HCT116 (cell line): Measurements from ENCODE around the gene RBP4. TPM values are rescaled to one million over a fixed set of nuclear protein-coding genes. Genes with fewer than 3 reads are reported as not detected.

ENCODE experiments used
- ATAC-seq: fragments of 200-7000 bp; cut with Tn5 transposase; 2 replicates; pipeline ENCODE4 v1.9.1; 2020; ENCODE audit warnings: mild to moderate bottlenecking, moderate library complexity
- BruUV-seq: library from RNA; stranded (reverse); fragments of 400-500 nt; replicated peaks from 2 replicates; lab custom pipeline; 2021; lab: Mats Ljungman, UMichigan
- CTCF ChIA-PET: fragments of 300-600 bp; sonication (Branson Sonifier 250); formaldehyde crosslinking; loops from one replicate; lab custom pipeline; 2021; ENCODE audit warnings: antibody characterized with exemption; lab: Charles Lee
- POLR2A ChIA-PET: fragments of 300-600, 350-600 bp; sonication (Branson Sonifier 250); formaldehyde crosslinking; loops from one replicate; lab custom pipeline; 2021; ENCODE audit warnings: antibody characterized with exemption; lab: Charles Lee
- RAD21 ChIA-PET, 2 experiments: fragments of 300-600 bp; sonication (Branson Sonifier 250); formaldehyde crosslinking; loops; one replicate each; lab custom pipeline; 2023; ENCODE audit warnings: low total read pairs in 2 of 2; ENCODE audit not compliant: uncharacterized antibody in 2 of 2, unreplicated experiment in 2 of 2, low non-redundant PET in 1 of 2; lab: Charles Lee
- DNase-seq: peaks from one replicate; pipeline ENCODE4 v3.0.0-alpha.2; 2010; ENCODE audit warnings: low read depth, low spot score
- H2AFZ ChIP-seq: fragments of 200-600 bp; shearing (Covaris generic), sonication (generic); 2 replicates; pipeline ENCODE4 v1.6.1; 2017; ENCODE audit warnings: low read depth, mixed run types, mixed read lengths, antibody characterized with exemption, low read length; ENCODE audit not compliant: poor library complexity, severe bottlenecking
- H3K27ac ChIP-seq: 2 replicates; pipeline ENCODE4 v1.5.1; 2012; ENCODE audit warnings: low read depth, low read length
- H3K27me3 ChIP-seq: fragments of 200-600 bp; sonication (generic); 2 replicates; pipeline ENCODE4 v1.6.1; 2016; ENCODE audit warnings: mixed run types, low read length, mixed read lengths; ENCODE audit not compliant: insufficient read depth
- H3K36me3 ChIP-seq, 2 experiments: fragments of 200-500 bp in 1 of 2; fragments of 200-600 bp in 1 of 2; sonication (Bioruptor generic) in 1 of 2; sonication (generic) in 1 of 2; 2 replicates each; pipeline versions ENCODE4 v1.5.1 to v1.6.1; 2014 to 2016; ENCODE audit warnings: low read length in 2 of 2, inconsistent platforms in 1 of 2, mixed read lengths in 1 of 2, mixed run types in 1 of 2; ENCODE audit not compliant: insufficient read depth in 2 of 2, control insufficient read depth in 1 of 2
- H3K4me1 ChIP-seq, 2 experiments: fragments of 200-600 bp in 1 of 2; sonication (generic) in 1 of 2; 2 replicates each; pipeline versions ENCODE4 v1.5.1 to v1.6.1; 2012 to 2017; ENCODE audit warnings: low read length in 2 of 2, inconsistent platforms in 1 of 2, mild to moderate bottlenecking in 1 of 2, mixed read lengths in 1 of 2, mixed run types in 1 of 2, moderate library complexity in 1 of 2; ENCODE audit not compliant: insufficient read depth in 2 of 2, control insufficient read depth in 1 of 2
- H3K4me2 ChIP-seq: fragments of 200-600 bp; sonication (generic); 2 replicates; pipeline ENCODE4 v1.6.1; 2017; ENCODE audit warnings: mixed run types, low read length, mixed read lengths
- H3K4me3 ChIP-seq, 2 experiments: fragments of 200-600 bp in 1 of 2; sonication (generic) in 1 of 2; replicated peaks in 1 of 2; 2 replicates each; pipeline ENCODE4 v1.5.1; 2011 to 2016; ENCODE audit warnings: low read length in 2 of 2, control low read depth in 1 of 2, low read depth in 1 of 2, mild to moderate bottlenecking in 1 of 2, mixed read lengths in 1 of 2, mixed run types in 1 of 2
- H3K79me2 ChIP-seq: fragments of 200-600 bp; sonication (generic); 2 replicates; pipeline ENCODE4 v1.6.1; 2017; ENCODE audit warnings: mild to moderate bottlenecking, mixed run types, low read length, moderate library complexity, mixed read lengths; ENCODE audit not compliant: insufficient read depth
- H3K9ac ChIP-seq: fragments of 200-600 bp; sonication (generic); 2 replicates; pipeline ENCODE4 v1.6.1; 2016; ENCODE audit warnings: low read length, mixed read lengths
- H3K9me2 ChIP-seq: fragments of 200-600 bp; sonication (generic), shearing (Covaris generic); 2 replicates; pipeline ENCODE4 v1.6.1; 2017; ENCODE audit warnings: mixed run types, mild to moderate bottlenecking, moderate library complexity; ENCODE audit not compliant: insufficient read depth
- H3K9me3 ChIP-seq, 2 experiments: fragments of 200-500 bp in 1 of 2; fragments of 200-600 bp in 1 of 2; sonication (Bioruptor generic) in 1 of 2; sonication (generic) in 1 of 2; 2 replicates each; pipeline ENCODE4 v1.6.1; 2014 to 2017; ENCODE audit warnings: low read length in 2 of 2, mixed read lengths in 2 of 2, inconsistent platforms in 1 of 2, low read depth in 1 of 2, mild to moderate bottlenecking in 1 of 2, mixed run types in 1 of 2, moderate library complexity in 1 of 2; ENCODE audit not compliant: control insufficient read depth in 1 of 2, insufficient read depth in 1 of 2
- H4K20me1 ChIP-seq: fragments of 200-600 bp; sonication (generic), shearing (Covaris generic); 2 replicates; pipeline ENCODE4 v1.6.1; 2017; ENCODE audit warnings: mixed run types, mild to moderate bottlenecking, moderate library complexity; ENCODE audit not compliant: insufficient read depth
- CBX3 ChIP-seq: IDR thresholded peaks from 2 replicates; pipeline ENCODE4 v1.6.1; 2012; ENCODE audit warnings: low read depth
- CEBPB ChIP-seq: IDR thresholded peaks from 2 replicates; pipeline ENCODE4 v1.6.1; 2012; ENCODE audit warnings: low read depth
- EGR1 ChIP-seq: IDR thresholded peaks from 2 replicates; pipeline ENCODE4 v1.6.1; 2012; ENCODE audit warnings: low read depth
- SIN3A ChIP-seq: IDR thresholded peaks from 2 replicates; pipeline ENCODE4 v1.6.1; 2012; ENCODE audit warnings: low read depth
- intact Hi-C: fragments of 100-400 bp; cut with micrococcal nuclease; formaldehyde crosslinking; loops from 2 replicates; pipeline ENCODE4 v1.10.0; 2022
- total RNA-seq: library from RNA; stranded (reverse); gene quantifications from one replicate; pipeline ENCODE4 v1.2.1, GENCODE V29; 2021; ENCODE audit not compliant: unreplicated experiment
- TF ChIP-seq, protein P1 (sequence below): IDR thresholded peaks from 2 replicates; pipeline ENCODE4 v1.6.1; 2011; ENCODE audit warnings: mild to moderate bottlenecking, low read length, moderate library complexity; ENCODE audit not compliant: insufficient replicate concordance; ENCODE audit errors: extremely low read depth
- TF ChIP-seq, protein P2 (sequence below), 3 experiments: fragments of 200-600 bp in 1 of 3; sonication (generic) in 1 of 3; IDR thresholded peaks in 2 of 3; conservative IDR thresholded peaks in 1 of 3; 2 replicates each; pipeline ENCODE4 v1.5.1; 2012 to 2017; ENCODE audit warnings: low read depth in 2 of 3, low read length in 2 of 3, antibody characterized with exemption in 1 of 3, borderline replicate concordance in 1 of 3, control low read depth in 1 of 3, mild to moderate bottlenecking in 1 of 3, mixed read lengths in 1 of 3, mixed run types in 1 of 3, moderate library complexity in 1 of 3; ENCODE audit not compliant: insufficient read depth in 1 of 3

RBP4 gene
- total RNA-seq, 1 experiment from 2014 or later: 2.4 TPM

- H3K4me2 ChIP-seq: no peak overlapping the region
- no peaks in the 10 kb centered on the region for H3K9me2 ChIP-seq
- ChIA-PET POLR2A (no interaction called here), CTCF (interaction anchor here (1.2 kb wide), 1 partner anchor 18 kb away, joined by 3 read pairs; no protein-coding TSS in a partner anchor), RAD21 (no interaction called here)
- no peak overlapping the region for H3K9ac ChIP-seq
- H3K27me3 ChIP-seq: no peaks in the 10 kb centered on the region
- no peak overlapping the region for H3K27ac ChIP-seq
- TF ChIP-seq, protein P1, sequence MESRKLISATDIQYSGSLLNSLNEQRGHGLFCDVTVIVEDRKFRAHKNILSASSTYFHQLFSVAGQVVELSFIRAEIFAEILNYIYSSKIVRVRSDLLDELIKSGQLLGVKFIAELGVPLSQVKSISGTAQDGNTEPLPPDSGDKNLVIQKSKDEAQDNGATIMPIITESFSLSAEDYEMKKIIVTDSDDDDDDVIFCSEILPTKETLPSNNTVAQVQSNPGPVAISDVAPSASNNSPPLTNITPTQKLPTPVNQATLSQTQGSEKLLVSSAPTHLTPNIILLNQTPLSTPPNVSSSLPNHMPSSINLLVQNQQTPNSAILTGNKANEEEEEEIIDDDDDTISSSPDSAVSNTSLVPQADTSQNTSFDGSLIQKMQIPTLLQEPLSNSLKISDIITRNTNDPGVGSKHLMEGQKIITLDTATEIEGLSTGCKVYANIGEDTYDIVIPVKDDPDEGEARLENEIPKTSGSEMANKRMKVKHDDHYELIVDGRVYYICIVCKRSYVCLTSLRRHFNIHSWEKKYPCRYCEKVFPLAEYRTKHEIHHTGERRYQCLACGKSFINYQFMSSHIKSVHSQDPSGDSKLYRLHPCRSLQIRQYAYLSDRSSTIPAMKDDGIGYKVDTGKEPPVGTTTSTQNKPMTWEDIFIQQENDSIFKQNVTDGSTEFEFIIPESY: no peak
- TF ChIP-seq CEBPB (no peak), EGR1 (no peak), SIN3A (no peak), CBX3 (no peak)
- TF ChIP-seq, protein P2, sequence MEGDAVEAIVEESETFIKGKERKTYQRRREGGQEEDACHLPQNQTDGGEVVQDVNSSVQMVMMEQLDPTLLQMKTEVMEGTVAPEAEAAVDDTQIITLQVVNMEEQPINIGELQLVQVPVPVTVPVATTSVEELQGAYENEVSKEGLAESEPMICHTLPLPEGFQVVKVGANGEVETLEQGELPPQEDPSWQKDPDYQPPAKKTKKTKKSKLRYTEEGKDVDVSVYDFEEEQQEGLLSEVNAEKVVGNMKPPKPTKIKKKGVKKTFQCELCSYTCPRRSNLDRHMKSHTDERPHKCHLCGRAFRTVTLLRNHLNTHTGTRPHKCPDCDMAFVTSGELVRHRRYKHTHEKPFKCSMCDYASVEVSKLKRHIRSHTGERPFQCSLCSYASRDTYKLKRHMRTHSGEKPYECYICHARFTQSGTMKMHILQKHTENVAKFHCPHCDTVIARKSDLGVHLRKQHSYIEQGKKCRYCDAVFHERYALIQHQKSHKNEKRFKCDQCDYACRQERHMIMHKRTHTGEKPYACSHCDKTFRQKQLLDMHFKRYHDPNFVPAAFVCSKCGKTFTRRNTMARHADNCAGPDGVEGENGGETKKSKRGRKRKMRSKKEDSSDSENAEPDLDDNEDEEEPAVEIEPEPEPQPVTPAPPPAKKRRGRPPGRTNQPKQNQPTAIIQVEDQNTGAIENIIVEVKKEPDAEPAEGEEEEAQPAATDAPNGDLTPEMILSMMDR (IDR thresholded peaks at IDR 0.05 in 2 of 3, conservative IDR thresholded peaks at IDR 0.05 in 1 of 3; ENCODE audit: borderline replicate concordance in 1 of 3, insufficient read depth in 1 of 3, low read depth in 2 of 3, low read length in 2 of 3): no peak
- H3K79me2 ChIP-seq: no peaks in the 10 kb centered on the region
- H3K36me3 ChIP-seq: no peaks in the 10 kb centered on the region
- ATAC-seq (no peak), DNase-seq (no peak)
- BruUV-seq: no TSS peak
- H3K4me3 ChIP-seq: no peak overlapping the region
- intact Hi-C loops: no loop called here
- H2AFZ ChIP-seq: no peak overlapping the region
- no peaks in the 10 kb centered on the region for H3K9me3 ChIP-seq
- no peaks in the 10 kb centered on the region for H4K20me1 ChIP-seq
- no peaks in the 10 kb centered on the region; a peak in 1 of 4 replicates for H3K4me1 ChIP-seq
These were observed 40.5 kb downstream of the RBP4 start for GRCh38 chr10:93560541-93560940.
